HEK293 (cell line): ENCODE results near the gene AGGF1.

Source experiments
- CTCF ChIA-PET: fragments of 350-600 bp; formaldehyde crosslinking; extraction: SDS; loops from one replicate; lab custom pipeline; 2021; ENCODE audit warnings: antibody characterized with exemption; lab: Yijun Ruan, JAX
- POLR2A ChIA-PET: fragments of 300-600 bp; formaldehyde crosslinking; extraction: SDS; loops from one replicate; lab custom pipeline; 2020; ENCODE audit warnings: antibody characterized with exemption, inconsistent platforms; lab: Yijun Ruan, JAX
- H3K27ac ChIP-seq: fragments of 200-500 bp; sonication (Bioruptor generic); 2 replicates; pipeline ENCODE4 v1.5.1; 2014; ENCODE audit warnings: low read depth, low read length, control low read depth, inconsistent platforms; ENCODE audit errors: extremely low read depth
- H3K36me3 ChIP-seq, 2 experiments: fragments of 200-500 bp in 1 of 2; sonication (Bioruptor generic) in 1 of 2; 1 replicate in 1 of 2; 2 replicates in 1 of 2; pipeline ENCODE4 v1.5.1; 2014 to 2017; ENCODE audit warnings: inconsistent platforms in 2 of 2, low read length in 2 of 2; ENCODE audit not compliant: control insufficient read depth in 2 of 2, insufficient read depth in 1 of 2
- H3K4me1 ChIP-seq: fragments of 200-500 bp; sonication (Bioruptor generic); 2 replicates; pipeline ENCODE4 v1.5.1; 2014; ENCODE audit warnings: mild to moderate bottlenecking, low read length, inconsistent platforms; ENCODE audit not compliant: control insufficient read depth, insufficient read depth
- H3K4me3 ChIP-seq: 2 replicates; pipeline ENCODE4 v1.5.1; 2011; ENCODE audit warnings: low read depth, mild to moderate bottlenecking, control low read depth, low read length, moderate library complexity
- H3K9me3 ChIP-seq: fragments of 200-500 bp; sonication (Bioruptor generic); 2 replicates; pipeline ENCODE4 v1.5.1; 2014; ENCODE audit warnings: low read depth, low read length, inconsistent platforms; ENCODE audit not compliant: control insufficient read depth, insufficient read depth
- CTCF ChIP-seq: fragments of 450-650 bp; formaldehyde crosslinking; IDR thresholded peaks from 2 replicates; pipeline ENCODE4 v1.5.1; 2016; ENCODE audit warnings: missing biosample characterization, missing genetic modification characterization
- EGR2 ChIP-seq: fragments of 450-650 bp; formaldehyde crosslinking; IDR thresholded peaks from 2 replicates; pipeline ENCODE4 v1.5.1; 2016; ENCODE audit warnings: low read depth, missing biosample characterization, missing genetic modification characterization
- HOXC10 ChIP-seq: sonication (generic); formaldehyde crosslinking; IDR thresholded peaks from 2 replicates; pipeline ENCODE4 v1.8.1; 2023; ENCODE audit warnings: mild to moderate bottlenecking, missing genetic modification reagents
- INSM2 ChIP-seq: fragments of 450-650 bp; formaldehyde crosslinking; IDR thresholded peaks from 2 replicates; pipeline ENCODE4 v1.5.1; 2016; ENCODE audit warnings: missing biosample characterization, missing genetic modification characterization
- KLF10 ChIP-seq: fragments of 450-650 bp; IDR thresholded peaks from 2 replicates; pipeline ENCODE4 v1.5.1; 2018; ENCODE audit warnings: missing biosample characterization, mild to moderate bottlenecking, missing genetic modification characterization
- PRDM2 ChIP-seq: fragments of 450-650 bp; formaldehyde crosslinking; IDR thresholded peaks from 2 replicates; pipeline ENCODE4 v1.5.1; 2016; ENCODE audit warnings: missing biosample characterization, missing genetic modification characterization, borderline replicate concordance
- PRDM6 ChIP-seq: fragments of 450-650 bp; formaldehyde crosslinking; IDR thresholded peaks from 2 replicates; pipeline ENCODE4 v1.5.1; 2017; ENCODE audit warnings: missing biosample characterization, missing genetic modification characterization
- ZEB2 ChIP-seq: fragments of 450-650 bp; formaldehyde crosslinking; IDR thresholded peaks from 2 replicates; pipeline ENCODE4 v1.5.1; 2016; ENCODE audit warnings: missing biosample characterization, missing genetic modification characterization
- ZFP37 ChIP-seq: fragments of 450-650 bp; formaldehyde crosslinking; IDR thresholded peaks from 2 replicates; pipeline ENCODE4 v1.5.1; 2016; ENCODE audit warnings: missing biosample characterization, missing genetic modification characterization
- ZNF140 ChIP-seq: fragments of 450-650 bp; formaldehyde crosslinking; IDR thresholded peaks from 2 replicates; pipeline ENCODE4 v1.5.1; 2016; ENCODE audit warnings: missing biosample characterization, missing genetic modification characterization
- ZNF211 ChIP-seq: fragments of 450-650 bp; formaldehyde crosslinking; IDR thresholded peaks from 2 replicates; pipeline ENCODE4 v1.5.1; 2016; ENCODE audit warnings: low read depth, missing biosample characterization, missing genetic modification characterization
- ZNF335 ChIP-seq: fragments of 450-650 bp; formaldehyde crosslinking; conservative IDR thresholded peaks from 2 replicates; pipeline ENCODE4 v1.5.1; 2016; ENCODE audit warnings: missing biosample characterization, missing genetic modification characterization
- ZNF341 ChIP-seq: fragments of 450-650 bp; formaldehyde crosslinking; IDR thresholded peaks from 2 replicates; pipeline ENCODE4; 2016; ENCODE audit warnings: low read depth, missing biosample characterization, missing genetic modification characterization
- ZNF362 ChIP-seq: fragments of 450-650 bp; formaldehyde crosslinking; IDR thresholded peaks from 2 replicates; pipeline ENCODE4 v1.5.1; 2016; ENCODE audit warnings: missing biosample characterization, missing genetic modification characterization
- ZNF514 ChIP-seq: fragments of 450-650 bp; formaldehyde crosslinking; IDR thresholded peaks from 2 replicates; pipeline ENCODE4 v1.5.1; 2016; ENCODE audit warnings: missing biosample characterization, missing genetic modification characterization
- ZNF558 ChIP-seq: fragments of 450-650 bp; formaldehyde crosslinking; IDR thresholded peaks from 2 replicates; pipeline ENCODE4 v1.5.1; 2016; ENCODE audit warnings: missing biosample characterization, missing genetic modification characterization
- ZNF624 ChIP-seq: fragments of 450-650 bp; formaldehyde crosslinking; IDR thresholded peaks from 2 replicates; pipeline ENCODE4 v1.5.1; 2017; ENCODE audit warnings: missing biosample characterization, missing genetic modification characterization
- ZNF670 ChIP-seq: fragments of 450-650 bp; formaldehyde crosslinking; IDR thresholded peaks from 2 replicates; pipeline ENCODE4 v1.5.1; 2016; ENCODE audit warnings: missing biosample characterization, missing genetic modification characterization, low read depth
- ZNF704 ChIP-seq: fragments of 450-650 bp; formaldehyde crosslinking; IDR thresholded peaks from 2 replicates; pipeline ENCODE4 v1.5.1; 2016; ENCODE audit warnings: missing biosample characterization, missing genetic modification characterization
- ZNF76 ChIP-seq: fragments of 450-650 bp; formaldehyde crosslinking; IDR thresholded peaks from 2 replicates; pipeline ENCODE4; 2016; ENCODE audit warnings: low read depth, missing biosample characterization, missing genetic modification characterization, borderline replicate concordance
- ZNF777 ChIP-seq: fragments of 450-650 bp; formaldehyde crosslinking; IDR thresholded peaks from 2 replicates; pipeline ENCODE4 v1.5.1; 2017; ENCODE audit warnings: missing biosample characterization, missing genetic modification characterization, borderline replicate concordance
- ZNF785 ChIP-seq: fragments of 450-650 bp; formaldehyde crosslinking; IDR thresholded peaks from 2 replicates; pipeline ENCODE4 v1.5.1; 2016; ENCODE audit warnings: missing biosample characterization, missing genetic modification characterization

AGGF1 gene

GRCh38 chr5:77102549-77102948, 72.3 kb downstream of the AGGF1 start:
- ChIA-PET POLR2A (interaction anchor here (1.2 kb wide), 1 partner anchor 16 kb away, joined by 3 read pairs; no protein-coding TSS in a partner anchor), CTCF (no interaction called here)
- TF ChIP-seq KLF10 (tag by site-specific recombination) (no peak), ZFP37 (tag by site-specific recombination) (no peak), PRDM2 (tag by site-specific recombination) (no peak), PRDM6 (tag by site-specific recombination) (no peak), INSM2 (tag by site-specific recombination) (no peak)
- TF ChIP-seq, all 188 proteins: peak for 0
- H3K9me3 ChIP-seq: no peaks in the 10 kb centered on the region
- H3K4me3 ChIP-seq: no peak overlapping the region
- H3K36me3 ChIP-seq: peaks cover 0 to 27% of the 10 kb centered on the region in 2 experiments; a peak in 2 of 3 replicates
- H3K4me1 ChIP-seq: no peaks in the 10 kb centered on the region
- no peak overlapping the region for H3K27ac ChIP-seq

- Histone ChIP-seq H3K36me3 (peaks cover 0 to 27% of the 10 kb centered on the region in 2 experiments; a peak in 2 of 3 replicates), H3K4me3 (no peak overlapping the region), H3K4me1 (no peaks in the 10 kb centered on the region), H3K9me3 (no peaks in the 10 kb centered on the region), H3K27ac (no peak overlapping the region)
- CTCF ChIA-PET: no interaction called here
- POLR2A ChIA-PET: interaction anchor here (1.2 kb wide), 1 partner anchor 17 kb away, joined by 3 read pairs; no protein-coding TSS in a partner anchor
- TF ChIP-seq ZNF341 (tag by site-specific recombination) (no peak), ZNF670 (tag by site-specific recombination) (no peak), ZNF558 (no peak), ZNF785 (tag by site-specific recombination) (no peak), ZNF704 (tag by site-specific recombination) (no peak), ZNF76 (tag by site-specific recombination) (no peak), CTCF (tag by site-specific recombination) (no peak), ZNF362 (no peak), ZNF777 (tag by site-specific recombination) (no peak), ZNF514 (tag by site-specific recombination) (no peak), ZNF211 (tag by site-specific recombination) (no peak), ZEB2 (no peak), EGR2 (tag by site-specific recombination) (no peak), ZNF140 (tag by site-specific recombination) (no peak), HOXC10 (CRISPR knock-in tag) (no peak), ZNF335 (tag by site-specific recombination) (no peak), ZNF624 (tag by site-specific recombination) (no peak)
Measured at GRCh38 chr5:77103457-77103856, 73.3 kb downstream of the AGGF1 start.
